ENCODE measurements around the gene EVI5.
"Not testable (repeated sequence)": the region's sequence is repeated elsewhere in the genome, so short reads cannot be mapped to it uniquely, and the experiment has no call there.

EVI5 gene

GRCh38 chr1:92755541-92756461, 29.1 kb downstream of the EVI5 start:
- no peak for DNase-seq
- in situ Hi-C loops (cut with MboI; ENCODE audit: low pct_unique_long_range_greater_than_20kb, low sequenced_read_pairs): no loop called here

DNA sequence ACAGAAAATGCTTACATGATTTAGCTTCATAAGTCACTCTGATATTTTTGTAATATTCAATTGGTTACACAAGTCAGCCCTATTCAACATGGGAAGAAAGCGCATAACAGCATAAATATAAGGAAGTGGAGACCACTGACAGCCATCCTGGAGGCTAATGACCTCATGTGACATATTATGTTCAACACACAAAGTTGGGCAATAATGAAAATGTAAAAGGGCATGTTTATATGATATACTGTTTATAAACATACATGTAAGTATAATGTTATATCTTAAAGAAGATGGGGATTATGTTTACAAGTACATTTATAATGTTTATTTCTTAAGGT, 30.2 kb downstream of the EVI5 start:
- DNase-seq: no peak
- in situ Hi-C loops (cut with MboI; ENCODE audit: low pct_unique_long_range_greater_than_20kb, low sequenced_read_pairs): no loop called here

DNA sequence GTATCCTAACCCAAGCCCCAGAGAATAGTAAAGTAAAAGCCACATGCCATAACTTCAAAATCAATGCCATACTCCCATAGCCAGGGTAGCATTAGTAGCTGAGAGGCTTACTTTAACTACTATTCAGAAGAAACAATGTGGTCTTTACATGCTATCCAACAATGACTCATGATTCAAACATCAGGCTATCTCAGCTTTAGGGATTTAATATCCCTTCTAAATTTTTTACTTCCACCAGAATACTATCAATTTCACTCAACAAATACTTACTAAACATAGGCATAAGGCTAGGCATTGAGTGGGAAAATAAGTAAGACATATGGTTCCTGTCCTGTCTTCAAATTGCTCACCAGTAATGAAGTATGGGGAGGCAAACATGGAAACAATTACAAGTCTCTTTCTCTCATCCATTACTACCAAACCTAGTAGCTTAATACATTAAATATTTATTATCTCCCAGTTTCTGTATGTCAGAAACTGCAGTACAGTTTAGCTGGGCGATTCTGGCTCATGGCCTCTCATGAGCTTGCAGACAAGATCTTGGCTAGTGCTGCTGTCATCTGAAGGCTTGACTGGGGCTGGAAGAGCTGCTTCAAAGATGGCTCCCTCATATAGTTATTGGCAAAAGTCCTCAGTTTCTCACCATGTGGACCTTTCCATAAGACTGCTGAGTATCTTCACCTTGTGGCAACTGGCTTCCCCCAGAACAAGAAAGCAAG, 30.7 kb downstream of the EVI5 start:
- no peak for DNase-seq
- in situ Hi-C loops (cut with MboI; ENCODE audit: low pct_unique_long_range_greater_than_20kb, low sequenced_read_pairs): no loop called here

GRCh38 chr1:92752719-92753118, 32.2 kb downstream of the EVI5 start:
- in situ Hi-C loops (cut with MboI; ENCODE audit: low pct_unique_long_range_greater_than_20kb, low sequenced_read_pairs): no loop called here
- no peak for DNase-seq

- in situ Hi-C loops (cut with MboI; ENCODE audit: low pct_unique_long_range_greater_than_20kb, low sequenced_read_pairs): no loop called here
- DNase-seq: peak; percentile 40
These were observed 35.8 kb downstream of the EVI5 start for GRCh38 chr1:92749024-92749634.

- in situ Hi-C loops (cut with MboI; ENCODE audit: low pct_unique_long_range_greater_than_20kb, low sequenced_read_pairs): no loop called here
These were observed 36.8 kb downstream of the EVI5 start for GRCh38 chr1:92748138-92748537.

DNA sequence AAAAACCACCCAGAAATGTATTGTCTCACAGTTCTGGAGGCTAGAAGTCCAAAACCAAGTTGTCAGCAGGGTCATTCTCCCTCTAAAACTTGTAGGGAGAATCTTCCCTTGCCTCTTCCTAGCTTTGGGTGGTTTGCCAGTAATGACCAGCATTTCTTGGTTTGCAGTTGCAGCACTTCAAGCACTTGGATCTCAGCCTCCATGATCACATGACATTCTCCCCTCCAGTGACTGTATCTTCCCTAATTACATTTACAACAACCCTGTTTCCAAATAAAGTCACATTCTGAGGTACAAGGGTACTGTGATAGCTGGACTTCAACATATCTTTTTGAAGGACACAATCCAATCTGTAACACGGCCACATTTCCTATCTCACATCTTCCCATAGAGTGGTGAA, 37.2 kb downstream of the EVI5 start:
- no peak for DNase-seq
- in situ Hi-C loops (cut with MboI; ENCODE audit: low pct_unique_long_range_greater_than_20kb, low sequenced_read_pairs): no loop called here

More at GRCh38 chr1:92748138-92748537, 36.8 kb downstream of the EVI5 start:
- no peak for DNase-seq

DNA sequence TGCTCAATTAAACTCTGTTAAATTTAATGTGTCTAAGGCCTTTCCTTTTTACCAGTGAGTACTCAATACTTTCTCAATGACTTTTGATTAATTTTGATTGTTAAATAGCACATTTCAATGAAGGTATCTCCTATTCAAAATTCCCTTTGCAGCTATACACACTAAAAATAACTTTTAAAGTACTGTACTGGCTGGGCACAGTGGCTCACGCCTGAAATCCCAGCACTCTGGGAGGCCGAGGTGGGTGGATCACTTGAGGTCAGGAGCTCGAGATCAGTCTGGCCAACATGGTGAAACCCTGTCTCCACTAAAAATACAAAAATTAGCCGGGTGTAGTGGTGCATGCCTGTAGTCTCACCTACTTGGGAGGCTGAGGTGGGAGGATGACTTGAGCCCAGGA, 38.7 kb downstream of the EVI5 start:
- in situ Hi-C loops (cut with MboI; ENCODE audit: low pct_unique_long_range_greater_than_20kb, low sequenced_read_pairs): not testable (repeated sequence)

DNA sequence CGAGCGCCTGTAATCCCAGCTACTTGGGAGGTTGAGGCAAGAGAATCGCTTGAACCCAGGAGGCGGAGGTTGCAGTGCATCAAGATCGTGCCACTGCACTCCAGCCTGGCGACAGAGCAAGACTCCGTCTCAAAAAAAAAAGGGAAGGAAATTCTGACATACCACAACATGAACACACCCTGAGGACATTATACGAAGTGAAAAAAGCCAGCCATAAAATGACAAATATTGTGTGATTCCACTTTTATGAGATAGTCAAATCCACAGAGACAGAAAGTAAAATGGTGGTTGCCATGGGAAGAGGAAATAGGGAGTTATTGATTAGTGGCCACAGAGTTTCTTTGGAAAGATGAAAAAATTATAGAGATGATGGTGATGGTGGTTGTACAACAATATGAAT, 41.7 kb downstream of the EVI5 start:
- in situ Hi-C loops (cut with MboI; ENCODE audit: low pct_unique_long_range_greater_than_20kb, low sequenced_read_pairs): no loop called here
- DNase-seq: peak; percentile 44

More for the DNA sequence above, 38.7 kb downstream of the EVI5 start:
- not testable (repeated sequence) for DNase-seq

DNA sequence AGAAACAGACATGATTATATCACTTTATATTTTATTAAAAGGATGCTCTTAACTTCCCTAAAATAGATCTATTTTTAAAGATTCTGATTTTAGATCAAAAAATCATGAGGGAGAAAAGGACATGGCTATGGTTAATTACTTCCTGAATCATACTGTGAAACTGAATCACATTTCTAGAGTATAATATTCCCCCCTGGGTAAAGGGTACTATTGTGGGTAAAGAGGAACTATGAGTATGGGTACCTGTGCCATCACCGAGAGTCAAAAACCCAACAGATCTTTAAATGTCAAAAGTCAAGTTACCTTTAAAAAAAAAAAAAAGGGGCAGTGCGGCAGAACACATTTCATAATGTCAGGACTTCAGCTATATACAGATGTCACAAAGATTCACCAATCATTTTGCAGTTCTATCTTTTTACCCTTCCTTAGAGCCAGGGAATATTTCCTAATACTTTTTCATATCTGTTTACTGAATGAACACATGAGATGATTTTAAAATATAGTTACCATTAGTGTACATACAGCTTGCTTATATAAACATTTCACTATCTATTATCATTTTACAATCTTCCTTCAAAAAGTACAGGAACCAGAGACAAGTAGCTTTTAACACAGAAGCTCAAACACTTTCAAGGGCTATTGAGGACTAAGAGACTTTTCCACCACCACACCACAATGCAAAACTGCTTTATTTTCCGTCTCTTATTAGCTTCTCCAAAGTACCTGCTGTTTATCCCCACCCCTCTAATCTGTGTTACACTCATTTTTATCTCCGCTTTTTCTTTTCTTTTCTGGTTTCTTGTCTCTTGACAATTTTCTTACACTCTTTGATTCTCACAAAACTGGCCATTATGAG, 45.0 kb downstream of the EVI5 start:
- in situ Hi-C loops (cut with MboI; ENCODE audit: low pct_unique_long_range_greater_than_20kb, low sequenced_read_pairs): no loop called here
- no peak for DNase-seq

DNA sequence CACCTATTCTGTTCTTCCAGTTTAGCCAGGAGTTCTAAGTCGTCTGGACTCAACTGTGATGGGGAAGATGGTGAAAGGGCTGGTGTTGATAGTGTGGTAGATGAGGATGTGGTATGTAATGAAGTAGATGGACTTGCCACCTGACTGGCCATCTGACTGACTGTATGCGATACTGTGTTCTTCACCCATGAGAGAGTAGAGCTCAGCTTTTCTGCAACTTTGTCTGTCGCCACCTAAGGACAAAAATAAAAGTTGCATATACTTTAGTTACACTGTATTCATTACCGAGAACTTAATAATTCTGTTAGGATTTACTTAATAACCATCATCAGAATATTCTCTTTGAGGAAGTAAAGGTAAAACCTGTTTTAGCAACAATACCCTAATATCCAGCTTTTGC, 48.5 kb downstream of the EVI5 start:
- in situ Hi-C loops (cut with MboI; ENCODE audit: low pct_unique_long_range_greater_than_20kb, low sequenced_read_pairs): no loop called here
- peak; percentile 21 for DNase-seq

GRCh38 chr1:92730476-92730875, 54.4 kb downstream of the EVI5 start:
- DNase-seq: peak; percentile 59
- in situ Hi-C loops (cut with MboI; ENCODE audit: low pct_unique_long_range_greater_than_20kb, low sequenced_read_pairs): no loop called here

- in situ Hi-C loops (cut with MboI; ENCODE audit: low pct_unique_long_range_greater_than_20kb, low sequenced_read_pairs): no loop called here
These were observed 56.2 kb downstream of the EVI5 start for GRCh38 chr1:92728697-92729096.

DNA sequence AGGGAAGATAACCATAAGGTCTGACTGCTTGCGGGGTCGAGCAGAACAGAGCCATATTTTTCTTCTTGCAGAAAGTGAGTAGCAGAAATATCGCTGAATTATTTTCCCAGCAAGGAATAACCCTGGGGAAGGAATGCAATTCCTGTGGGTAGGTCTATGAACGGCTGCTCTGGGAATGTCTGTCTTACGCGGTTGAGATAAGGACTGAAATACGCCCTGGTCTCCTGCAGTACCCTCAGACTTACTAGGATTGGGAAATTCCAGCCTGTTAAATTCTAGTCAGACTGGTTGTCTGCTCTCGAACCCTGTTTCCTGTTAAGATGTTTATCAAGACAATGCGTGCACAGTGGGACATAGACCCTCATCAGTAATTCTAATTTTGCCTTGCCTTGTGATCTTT, 61.2 kb downstream of the EVI5 start:
- DNase-seq; in situ Hi-C loops (cut with MboI; ENCODE audit: low pct_unique_long_range_greater_than_20kb, low sequenced_read_pairs): not testable (repeated sequence)

More at GRCh38 chr1:92728697-92729096, 56.2 kb downstream of the EVI5 start:
- no peak for DNase-seq

DNA sequence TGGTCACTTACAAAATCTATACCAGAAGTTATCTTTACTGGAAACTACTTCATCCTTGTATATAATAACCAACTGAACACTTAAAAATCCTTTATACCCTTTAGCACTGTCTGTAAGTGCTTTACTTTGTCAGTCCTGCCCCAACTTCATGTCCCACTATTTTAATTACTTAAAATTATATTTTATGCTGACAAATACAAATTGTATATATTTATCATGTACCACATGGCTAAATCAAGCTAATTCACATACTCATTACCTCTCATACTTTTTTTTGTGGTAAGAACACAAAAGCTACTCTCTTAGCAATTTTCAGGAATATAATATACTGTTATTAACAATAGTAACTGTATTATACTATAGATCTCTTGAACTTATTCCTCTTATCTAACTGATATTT, 63.0 kb downstream of the EVI5 start:
- no peak for DNase-seq
- in situ Hi-C loops (cut with MboI; ENCODE audit: low pct_unique_long_range_greater_than_20kb, low sequenced_read_pairs): no loop called here

DNA sequence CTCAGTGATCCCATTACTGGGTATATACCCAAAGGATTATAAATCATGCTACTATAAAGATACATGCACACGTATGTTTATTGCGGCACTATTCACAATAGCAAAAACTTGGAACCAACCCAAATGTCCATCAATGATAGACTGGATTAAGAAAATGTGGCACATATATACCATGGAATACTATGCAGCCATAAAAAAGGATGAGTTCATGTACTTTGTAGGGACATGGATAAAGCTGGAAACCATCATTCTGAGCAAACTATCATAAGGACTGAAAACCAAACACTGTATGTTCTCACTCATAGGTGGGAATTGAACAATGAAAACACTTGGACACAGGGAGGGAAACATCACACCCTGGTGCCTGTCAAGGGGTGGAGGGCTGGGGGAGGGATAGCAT, 63.8 kb downstream of the EVI5 start:
- DNase-seq; in situ Hi-C loops (cut with MboI; ENCODE audit: low pct_unique_long_range_greater_than_20kb, low sequenced_read_pairs): not testable (repeated sequence)

DNA sequence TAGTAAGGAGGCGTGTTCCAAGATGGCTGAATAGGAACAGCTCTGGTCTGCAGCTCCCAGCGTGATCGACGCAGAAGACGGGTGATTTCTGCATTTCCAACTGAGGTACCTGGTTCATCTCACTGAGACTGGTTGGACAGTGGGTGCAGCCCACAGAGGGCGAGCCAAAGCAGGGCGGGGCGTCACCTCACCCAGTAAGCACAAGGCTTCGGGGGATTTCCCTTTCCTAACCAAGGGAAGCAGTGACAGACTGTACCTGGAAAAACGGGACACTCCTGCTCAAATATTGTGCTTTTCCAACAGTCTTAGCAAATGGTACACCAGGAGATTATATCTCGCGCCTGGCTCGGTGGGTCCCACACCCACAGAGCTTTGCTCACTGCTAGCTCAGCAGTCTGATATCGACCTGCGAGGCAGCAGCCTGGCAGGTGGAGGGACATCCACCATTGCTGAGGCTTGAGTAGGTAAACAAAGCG, 69.4 kb downstream of the EVI5 start:
- in situ Hi-C loops (cut with MboI; ENCODE audit: low pct_unique_long_range_greater_than_20kb, low sequenced_read_pairs); DNase-seq: not testable (repeated sequence)

- in situ Hi-C loops (cut with MboI; ENCODE audit: low pct_unique_long_range_greater_than_20kb, low sequenced_read_pairs): no loop called here
- no peak for DNase-seq
These were observed 71.0 kb downstream of the EVI5 start for GRCh38 chr1:92713939-92714338.

Data from KBM-7 (cell line).